GM21576 (cell line): Measurements from ENCODE around the gene PAX8.

Experiments used
- ATAC-seq: cut with Tn5 transposase; IDR thresholded peaks from one replicate; pipeline ENCODE4 v1.9.1; 2021; ENCODE audit warnings: mild to moderate bottlenecking, moderate library complexity; ENCODE audit not compliant: unreplicated experiment

PAX8 gene

GRCh38 chr2:113172721-113173541, 105.8 kb downstream of the PAX8 start:
- no peak for ATAC-seq

DNA sequence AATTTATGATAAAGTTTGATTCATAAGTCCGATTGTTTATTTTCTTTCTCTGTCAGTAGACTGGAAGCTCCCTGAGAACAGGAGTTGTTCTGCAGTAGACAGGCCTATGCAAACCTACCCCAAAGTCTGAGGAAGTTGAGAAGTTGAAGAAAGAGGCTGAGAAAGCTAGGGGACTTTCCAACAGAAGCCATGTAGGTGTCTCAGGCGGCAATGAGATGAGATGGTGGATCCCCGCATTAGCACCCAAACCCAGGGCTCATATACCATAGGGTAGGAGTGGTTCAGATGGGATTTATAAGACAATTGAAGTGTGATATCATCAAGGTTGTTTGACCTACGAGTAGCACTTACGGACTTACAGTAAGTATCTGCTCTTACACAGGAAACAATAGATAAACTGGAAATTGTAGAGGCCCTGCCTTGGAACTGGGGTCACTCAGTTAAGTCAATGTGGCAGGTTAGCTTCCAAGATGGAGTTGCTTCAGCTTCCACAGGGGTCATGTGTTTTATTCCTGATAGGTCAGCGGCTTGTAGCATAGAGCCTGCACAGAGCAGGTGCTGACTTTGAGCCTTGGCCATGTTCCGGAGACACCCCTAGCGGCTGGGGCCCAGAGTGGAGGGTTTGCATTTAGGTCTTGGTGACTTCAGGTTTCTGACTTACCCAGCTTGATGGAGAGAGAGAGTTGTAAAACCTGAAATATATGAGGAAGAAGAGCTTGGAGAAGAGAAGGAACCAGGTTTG, 107.2 kb downstream of the PAX8 start:
- no peak for ATAC-seq

- no peak for ATAC-seq
Observed at GRCh38 chr2:113169586-113169985, 109.1 kb downstream of the PAX8 start.

- ATAC-seq: no peak
Observed at GRCh38 chr2:113169002-113169530, 109.7 kb downstream of the PAX8 start.

- no peak for ATAC-seq
Observed at GRCh38 chr2:113167962-113168340, 110.8 kb downstream of the PAX8 start.

DNA sequence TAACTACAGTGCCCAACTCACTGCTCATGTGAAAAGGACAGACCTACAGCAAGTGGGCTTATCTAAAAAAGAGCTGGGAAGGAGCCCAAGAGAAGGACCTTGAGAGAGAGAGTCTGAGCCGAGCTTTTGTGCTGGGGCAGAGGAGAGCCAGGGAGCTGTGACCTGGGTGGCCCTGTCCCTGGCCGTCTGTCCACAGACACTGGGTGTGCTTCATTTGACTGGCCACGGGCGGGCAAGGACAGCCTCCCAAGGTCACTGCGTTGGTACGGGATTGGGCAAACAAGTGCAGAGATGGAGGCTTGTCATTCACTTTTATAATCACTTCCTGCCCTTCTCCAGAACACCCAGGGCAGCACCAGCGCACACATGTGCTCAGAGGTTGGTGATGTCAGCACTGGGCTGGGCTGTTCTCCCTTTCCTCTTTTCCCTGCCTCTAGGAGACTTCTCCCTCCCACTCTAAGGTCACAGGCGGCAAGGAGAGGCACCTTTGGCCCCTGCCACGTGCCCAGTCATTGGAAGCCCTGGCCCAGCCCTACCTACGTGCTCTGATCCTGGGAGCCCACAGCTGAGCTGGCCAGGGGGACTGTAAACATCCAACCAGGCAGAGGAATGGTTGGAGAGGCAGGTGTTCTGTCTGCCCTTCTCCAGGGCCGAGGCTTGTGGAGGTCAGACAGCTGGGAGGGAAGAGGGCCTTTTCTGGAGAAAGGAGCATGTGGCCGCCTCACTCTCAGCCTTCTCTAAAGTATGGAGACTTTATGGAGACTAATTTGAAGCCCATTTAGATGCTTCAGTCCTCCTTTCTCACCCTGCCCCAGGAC, 111.4 kb downstream of the PAX8 start:
- no peak for ATAC-seq

DNA sequence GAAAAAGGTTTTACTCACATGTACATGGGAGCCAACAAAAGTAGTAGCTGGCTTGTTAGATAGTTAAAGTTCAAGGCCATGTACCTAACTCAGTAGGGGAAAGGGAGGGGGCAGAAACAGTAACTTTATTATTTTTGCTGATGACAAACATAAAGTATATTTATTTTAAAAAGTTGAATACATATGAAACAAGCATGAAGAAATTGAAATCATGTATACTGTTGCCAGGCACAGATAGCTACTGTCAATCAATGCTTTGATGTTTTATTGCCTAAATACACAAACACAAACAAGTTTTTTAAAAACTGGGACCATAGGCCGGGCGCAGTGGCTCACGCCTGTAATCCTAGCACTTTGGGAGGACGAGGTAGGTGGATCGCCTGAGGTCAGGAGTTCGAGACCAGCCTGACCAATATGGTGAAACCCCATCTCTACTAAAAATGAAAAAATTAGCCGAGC, 112.5 kb downstream of the PAX8 start:
- ATAC-seq: no peak
